K562 (cell line): ENCODE measurements around the gene ZNF740. TPM values are rescaled to one million over a fixed set of nuclear protein-coding genes. Genes with fewer than 3 reads are reported as not detected.

Experiments used
- BCOR ChIP-seq: fragments of 450-650 bp; IDR thresholded peaks from 2 replicates; pipeline ENCODE4 v1.6.1; 2016
- BDP1 ChIP-seq: IDR thresholded peaks from 3 replicates; pipeline ENCODE4 v1.6.1; 2011; ENCODE audit not compliant: insufficient read length, insufficient read depth
- BHLHE40 ChIP-seq: IDR thresholded peaks from 2 replicates; pipeline ENCODE4 v1.6.1; 2011; ENCODE audit warnings: low read length, improper control_type of control experiment
- DEAF1 ChIP-seq: fragments of 450-650 bp; formaldehyde crosslinking; IDR thresholded peaks from 2 replicates; pipeline ENCODE4 v1.4.0; 2020; ENCODE audit warnings: mild to moderate bottlenecking, moderate library complexity
- EHMT2 ChIP-seq: fragments of 450-650 bp; IDR thresholded peaks from 2 replicates; pipeline ENCODE4 v1.6.1; 2018; ENCODE audit warnings: antibody characterized with exemption
- FOXA1 ChIP-seq: fragments of 450-650 bp; IDR thresholded peaks from 2 replicates; pipeline ENCODE4 v1.6.1; 2016; ENCODE audit warnings: mild to moderate bottlenecking, borderline replicate concordance
- FOXJ3 ChIP-seq: sonication (generic); formaldehyde crosslinking; IDR thresholded peaks from 2 replicates; pipeline ENCODE4 v1.4.0; 2020; ENCODE audit warnings: mild to moderate bottlenecking, missing genetic modification reagents
- HDAC3 ChIP-seq: fragments of 450-650 bp; IDR thresholded peaks from 2 replicates; pipeline ENCODE4 v1.6.1; 2018; ENCODE audit warnings: borderline replicate concordance, mild to moderate bottlenecking, moderate library complexity; ENCODE audit not compliant: partially characterized antibody
- HMBOX1 ChIP-seq: sonication (generic); IDR thresholded peaks from 2 replicates; pipeline ENCODE4 v1.6.1; 2016
- KDM4B ChIP-seq, 2 experiments: fragments of 450-650 bp in 1 of 2; sonication (generic) in 1 of 2; IDR thresholded peaks; 2 replicates each; pipeline ENCODE4 v1.6.1; 2016 to 2017; ENCODE audit warnings: borderline replicate concordance in 2 of 2, antibody characterized with exemption in 1 of 2, low read depth in 1 of 2, mild to moderate bottlenecking in 1 of 2
- LARP7 ChIP-seq: fragments of 450-650 bp; IDR thresholded peaks from 2 replicates; pipeline ENCODE4 v1.6.1; 2016
- NFIC ChIP-seq: fragments of 450-650 bp; IDR thresholded peaks from 2 replicates; pipeline ENCODE4 v1.6.1; 2017; ENCODE audit warnings: mild to moderate bottlenecking, inconsistent platforms
- NR3C1 ChIP-seq: sonication (generic); formaldehyde crosslinking; IDR thresholded peaks from 2 replicates; pipeline ENCODE4 v1.8.1; 2022; ENCODE audit warnings: missing genetic modification reagents
- RBM25 ChIP-seq: fragments of 200-400 bp; formaldehyde crosslinking; IDR thresholded peaks from 2 replicates; pipeline ENCODE4 v1.6.1; 2018; ENCODE audit warnings: low read length, low read depth, moderate library complexity; ENCODE audit not compliant: severe bottlenecking
- STAT6 ChIP-seq: sonication (generic); formaldehyde crosslinking; IDR thresholded peaks from 2 replicates; pipeline ENCODE4 v1.8.1; 2023; ENCODE audit warnings: mild to moderate bottlenecking, missing genetic modification reagents
- TCF3 ChIP-seq: sonication (generic); formaldehyde crosslinking; IDR thresholded peaks from 2 replicates; pipeline ENCODE4 v1.4.0; 2020; ENCODE audit warnings: mild to moderate bottlenecking, missing genetic modification reagents
- TEAD4 ChIP-seq, 2 experiments: sonication (generic) in 1 of 2; formaldehyde crosslinking in 1 of 2; IDR thresholded peaks; 2 replicates each; pipeline versions ENCODE4 v1.6.1 to v1.8.0; 2012 to 2022; ENCODE audit warnings: borderline replicate concordance in 1 of 2, inconsistent platforms in 1 of 2, low read length in 1 of 2, mild to moderate bottlenecking in 1 of 2, missing genetic modification reagents in 1 of 2
- TFE3 ChIP-seq: fragments of 450-650 bp; formaldehyde crosslinking; IDR thresholded peaks from 2 replicates; pipeline ENCODE4 v1.4.0; 2020; ENCODE audit warnings: mild to moderate bottlenecking, mixed read lengths
- ZNF24 ChIP-seq: fragments of 450-650 bp; IDR thresholded peaks from 2 replicates; pipeline ENCODE4 v1.6.1; 2016
- polyA plus RNA-seq, 8 experiments: library from polyadenylated mRNA; depleted of rRNA in 4 of 8; stranded (reverse) in 5 of 8; unstranded in 3 of 8; fragments of >200 nt; fragmentation: Nextera tagmentation in 2 of 8; fragmentation: Illumina TruSeq in 1 of 8; extraction: Ambion mirVana in 2 of 8; extraction: Trizol in 1 of 8; gene quantifications; 2 replicates each; pipeline versions ENCODE4 v1.2.1 to v1.2.3, GENCODE V29; 2011 to 2014; ENCODE audit warnings: inconsistent platforms in 1 of 8, missing spikeins in 1 of 8
- total RNA-seq, 7 experiments: library from RNA; depleted of rRNA in 6 of 7; stranded (reverse); fragments of >200 nt in 6 of 7; fragmentation: Illumina TruSeq in 2 of 7; extraction: Trizol in 2 of 7; gene quantifications; 2 replicates each; pipeline versions ENCODE4 v1.2.1 to v1.2.3, GENCODE V29; 2011 to 2021; ENCODE audit warnings: low replicate concordance in 1 of 7
- TF ChIP-seq, protein P1 (sequence below), 3 experiments: IDR thresholded peaks in 2 of 3; conservative IDR thresholded peaks in 1 of 3; 2 replicates each; pipeline ENCODE4 v1.5.1; 2011 to 2012; ENCODE audit warnings: low read length in 3 of 3, mild to moderate bottlenecking in 3 of 3, control low read depth in 2 of 3, improper control_type of control experiment in 1 of 3, inconsistent platforms in 1 of 3, low read depth in 1 of 3, mixed read lengths in 1 of 3, moderate library complexity in 1 of 3; ENCODE audit not compliant: insufficient read depth in 2 of 3

ZNF740 gene
- total and polyA plus RNA-seq, 9 of the 15 experiments (the other 6 are each of a cell fraction or from before 2014, with no cell fraction given), result 0.57 to 46.4 (median 18.6) TPM

DNA sequence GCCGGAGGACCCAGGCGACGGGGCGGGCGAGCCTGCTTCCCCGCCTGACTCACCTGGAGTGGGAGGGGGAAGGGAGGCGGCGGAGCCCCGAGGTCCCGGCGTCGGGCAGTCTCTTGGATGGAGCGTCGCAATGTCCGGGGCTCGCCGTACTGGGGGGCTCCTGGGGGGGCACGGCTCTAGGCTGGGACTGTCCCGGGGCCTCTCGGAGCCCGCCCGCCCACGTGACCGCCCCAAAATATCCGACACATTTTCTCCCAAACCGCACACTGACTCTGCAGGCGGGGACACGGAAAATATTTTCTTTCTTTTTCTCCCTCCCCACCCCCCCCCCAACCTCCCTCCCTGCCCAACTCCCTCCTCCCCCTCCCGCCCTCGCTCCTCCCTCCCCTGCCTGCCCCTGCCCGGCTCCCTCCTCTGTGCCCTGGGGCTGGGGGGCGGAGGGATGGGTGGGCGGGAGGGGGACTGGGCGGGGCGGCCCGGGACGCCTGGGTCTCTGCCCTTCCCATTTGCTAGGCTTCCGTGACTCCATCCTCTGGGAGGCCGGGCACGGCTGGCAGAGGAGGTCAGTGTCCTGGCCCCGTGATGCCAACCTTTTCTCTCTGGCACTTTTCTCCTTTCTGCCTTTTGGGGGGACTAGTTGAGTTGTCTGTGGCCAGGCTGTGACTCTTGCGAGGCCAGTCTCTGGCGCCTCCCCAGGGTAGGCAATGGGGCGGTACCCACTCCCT lies 51.6 kb downstream of the ZNF740 start, which contains the start of gene RARG (continued):
- TF ChIP-seq FOXJ3 (no peak), RBM25 (peak; percentile 76), NR3C1 (CRISPR knock-in tag) (no peak), KDM4B (IDR thresholded peaks at IDR 0.05; ENCODE audit: borderline replicate concordance in 2 of 2, low read depth in 1 of 2) (no peak), ZNF24 (no peak), DEAF1 (CRISPR knock-in tag) (no peak), STAT6 (CRISPR knock-in tag) (no peak), FOXA1 (no peak), NFIC (0 out of 2 replicates have a peak, but pooled peaks have one; percentile 20), BCOR (0 out of 2 replicates have a peak, but pooled peaks have one; percentile 54), BDP1 (no peak), TCF3 (no peak), HDAC3 (no peak), TEAD4 (IDR thresholded peaks at IDR 0.05; ENCODE audit: low read length) (no peak), TEAD4 (CRISPR knock-in tag; IDR thresholded peaks at IDR 0.05; ENCODE audit: borderline replicate concordance) (no peak), EHMT2 (no peak), HMBOX1 (peak; percentile 41; the same call in 1 of the 2 replicates), TFE3 (CRISPR knock-in tag) (no peak), BHLHE40 (no peak), LARP7 (no peak)
- TF ChIP-seq, protein P1, sequence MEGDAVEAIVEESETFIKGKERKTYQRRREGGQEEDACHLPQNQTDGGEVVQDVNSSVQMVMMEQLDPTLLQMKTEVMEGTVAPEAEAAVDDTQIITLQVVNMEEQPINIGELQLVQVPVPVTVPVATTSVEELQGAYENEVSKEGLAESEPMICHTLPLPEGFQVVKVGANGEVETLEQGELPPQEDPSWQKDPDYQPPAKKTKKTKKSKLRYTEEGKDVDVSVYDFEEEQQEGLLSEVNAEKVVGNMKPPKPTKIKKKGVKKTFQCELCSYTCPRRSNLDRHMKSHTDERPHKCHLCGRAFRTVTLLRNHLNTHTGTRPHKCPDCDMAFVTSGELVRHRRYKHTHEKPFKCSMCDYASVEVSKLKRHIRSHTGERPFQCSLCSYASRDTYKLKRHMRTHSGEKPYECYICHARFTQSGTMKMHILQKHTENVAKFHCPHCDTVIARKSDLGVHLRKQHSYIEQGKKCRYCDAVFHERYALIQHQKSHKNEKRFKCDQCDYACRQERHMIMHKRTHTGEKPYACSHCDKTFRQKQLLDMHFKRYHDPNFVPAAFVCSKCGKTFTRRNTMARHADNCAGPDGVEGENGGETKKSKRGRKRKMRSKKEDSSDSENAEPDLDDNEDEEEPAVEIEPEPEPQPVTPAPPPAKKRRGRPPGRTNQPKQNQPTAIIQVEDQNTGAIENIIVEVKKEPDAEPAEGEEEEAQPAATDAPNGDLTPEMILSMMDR (IDR thresholded peaks at IDR 0.05 in 2 of 3, conservative IDR thresholded peaks at IDR 0.05 in 1 of 3; ENCODE audit: insufficient read depth in 2 of 3, low read depth in 1 of 3, low read length in 3 of 3), result 0 out of 6 replicates have a peak, but pooled peaks of 1 of the 3 experiments have one; percentile 14
